Measurements from ENCODE around the gene TTLL3.
A peak's percentile ranks its signal among the peaks of the same experiment; 100 is the strongest.
"Not testable (repeated sequence)": the region's sequence is repeated elsewhere in the genome, so short reads cannot be mapped to it uniquely, and the experiment has no call there.

The TTLL3 gene

GRCh38 chr3:9809615-9810432 is at the start of gene TTLL3:
Gene TTLL3 (plus strand): TSS chr3:9810262. CDS start chr3:9810662, 400 bp downstream.
- peak in 1 of 2 donors; percentile 11 for DNase-seq (ENCODE audit: low read depth in 2 of 2)

- no peak for DNase-seq (ENCODE audit: low read depth in 2 of 2)
Observed at GRCh38 chr3:9760779-9761505, 49.1 kb upstream of the TTLL3 start.

- no peak for DNase-seq (ENCODE audit: low read depth in 2 of 2)
Observed at GRCh38 chr3:9761919-9762318, 48.1 kb upstream of the TTLL3 start.

- no peak for DNase-seq (ENCODE audit: low read depth in 2 of 2)
Observed at GRCh38 chr3:9762871-9763270, 47.2 kb upstream of the TTLL3 start.

GRCh38 chr3:9765865-9766264 is 44.2 kb upstream of the TTLL3 start:
- DNase-seq (ENCODE audit: low read depth in 2 of 2) = no peak

GRCh38 chr3:9767418-9767817 is 42.6 kb upstream of the TTLL3 start:
- no peak for DNase-seq (ENCODE audit: low read depth in 2 of 2)

GRCh38 chr3:9768141-9768775 is 41.8 kb upstream of the TTLL3 start:
- no peak for DNase-seq (ENCODE audit: low read depth in 2 of 2)

GRCh38 chr3:9769012-9769411 is 41.0 kb upstream of the TTLL3 start:
- no peak for DNase-seq (ENCODE audit: low read depth in 2 of 2)

GRCh38 chr3:9769426-9770275 is 40.4 kb upstream of the TTLL3 start, which contains the start of gene CAMK1:
Gene CAMK1 (minus strand): TSS chr3:9769947. CDS start chr3:9767749, 2,198 bp downstream.
- peak in 1 of 2 donors; percentile 37 for DNase-seq (ENCODE audit: low read depth in 2 of 2)

GRCh38 chr3:9770276-9770812 is 39.7 kb upstream of the TTLL3 start:
- no peak for DNase-seq (ENCODE audit: low read depth in 2 of 2)

- DNase-seq (ENCODE audit: low read depth in 2 of 2) = not testable (repeated sequence)
Observed at GRCh38 chr3:9771007-9771406, 39.1 kb upstream of the TTLL3 start.

- DNase-seq (ENCODE audit: low read depth in 2 of 2) = no peak
Observed at GRCh38 chr3:9776896-9777693, 33.0 kb upstream of the TTLL3 start.

GRCh38 chr3:9777694-9778021 is 32.4 kb upstream of the TTLL3 start:
- no peak for DNase-seq (ENCODE audit: low read depth in 2 of 2)

GRCh38 chr3:9778143-9779074 is 31.7 kb upstream of the TTLL3 start:
- DNase-seq (ENCODE audit: low read depth in 2 of 2) = peak in 1 of 2 donors; percentile 49

- no peak for DNase-seq (ENCODE audit: low read depth in 2 of 2)
Observed at GRCh38 chr3:9779075-9779593, 30.9 kb upstream of the TTLL3 start.

- DNase-seq (ENCODE audit: low read depth in 2 of 2) = no peak
Observed at GRCh38 chr3:9779721-9780457, 30.2 kb upstream of the TTLL3 start.

GRCh38 chr3:9780458-9780812 is 29.6 kb upstream of the TTLL3 start:
- DNase-seq (ENCODE audit: low read depth in 2 of 2) = no peak

- no peak for DNase-seq (ENCODE audit: low read depth in 2 of 2)
Observed at GRCh38 chr3:9780910-9781309, 29.2 kb upstream of the TTLL3 start.

- no peak for DNase-seq (ENCODE audit: low read depth in 2 of 2)
Observed at GRCh38 chr3:9781551-9781950, 28.5 kb upstream of the TTLL3 start.

Data from stimulated activated CD8-positive, alpha-beta memory T cell treated with anti-CD3 and anti-CD28 coated beads, Interleukin-15, amount 100 ng/mL, for 4 hours (primary cell).